Natural killer cell treated with Interleukin-12 subunit alpha and Interleukin-12 subunit beta and Interleukin-15 and Interleukin-18, amount 100 ng/mL, for 72 hours (primary cell): ENCODE results near the gene N4BP2. TPM values are rescaled to one million over a fixed set of nuclear protein-coding genes. Genes with fewer than 3 reads are reported as not detected.
A peak's percentile ranks its signal among the peaks of the same experiment; 100 is the strongest.
"Not testable (repeated sequence)": the region's sequence is repeated elsewhere in the genome, so short reads cannot be mapped to it uniquely, and the experiment has no call there.

ENCODE experiments used
- ATAC-seq, 2 donors: fragments of 150-1000 bp; cut with Tn5 transposase in 1 of 2; sonication (Bioruptor Pico), chemical (Tn5 transposase) in 1 of 2; 2 replicates each; pipeline ENCODE4 v1.10.0; 2021
- DNase-seq: peaks from one replicate; pipeline ENCODE4 v3.0.0; 2022; ENCODE audit warnings: low spot score
- H3K27ac Mint-ChIP-seq, 2 donors: 1 replicate in 1 of 2; 2 replicates in 1 of 2; pipeline ENCODE4 v1.8.0; 2022; ENCODE audit warnings: mixed read lengths in 2 of 2, mild to moderate bottlenecking in 1 of 2, moderate library complexity in 1 of 2
- H3K27me3 Mint-ChIP-seq, 2 donors: 1 replicate in 1 of 2; 2 replicates in 1 of 2; pipeline ENCODE4 v1.8.0; 2022; ENCODE audit warnings: mixed read lengths in 2 of 2
- H3K36me3 Mint-ChIP-seq: one replicate; pipeline ENCODE4 v1.8.0; 2022; ENCODE audit warnings: mixed read lengths
- H3K4me1 Mint-ChIP-seq, 2 donors: 1 replicate in 1 of 2; 2 replicates in 1 of 2; pipeline ENCODE4 v1.8.0; 2022; ENCODE audit warnings: low read depth in 2 of 2, mixed read lengths in 2 of 2, mild to moderate bottlenecking in 1 of 2
- H3K4me3 Mint-ChIP-seq: one replicate; pipeline ENCODE4 v1.8.0; 2022; ENCODE audit warnings: mixed read lengths
- H3K9me3 Mint-ChIP-seq: 2 replicates; pipeline ENCODE4 v1.8.0; 2022; ENCODE audit warnings: mixed read lengths
- total RNA-seq, 2 donors: library from RNA; stranded (reverse); gene quantifications; one replicate each; pipeline ENCODE4 v1.2.3, GENCODE V29; 2022

Gene N4BP2
- total RNA-seq, 2 donors from 2014 or later = 17.6 to 19.4 TPM

DNA sequence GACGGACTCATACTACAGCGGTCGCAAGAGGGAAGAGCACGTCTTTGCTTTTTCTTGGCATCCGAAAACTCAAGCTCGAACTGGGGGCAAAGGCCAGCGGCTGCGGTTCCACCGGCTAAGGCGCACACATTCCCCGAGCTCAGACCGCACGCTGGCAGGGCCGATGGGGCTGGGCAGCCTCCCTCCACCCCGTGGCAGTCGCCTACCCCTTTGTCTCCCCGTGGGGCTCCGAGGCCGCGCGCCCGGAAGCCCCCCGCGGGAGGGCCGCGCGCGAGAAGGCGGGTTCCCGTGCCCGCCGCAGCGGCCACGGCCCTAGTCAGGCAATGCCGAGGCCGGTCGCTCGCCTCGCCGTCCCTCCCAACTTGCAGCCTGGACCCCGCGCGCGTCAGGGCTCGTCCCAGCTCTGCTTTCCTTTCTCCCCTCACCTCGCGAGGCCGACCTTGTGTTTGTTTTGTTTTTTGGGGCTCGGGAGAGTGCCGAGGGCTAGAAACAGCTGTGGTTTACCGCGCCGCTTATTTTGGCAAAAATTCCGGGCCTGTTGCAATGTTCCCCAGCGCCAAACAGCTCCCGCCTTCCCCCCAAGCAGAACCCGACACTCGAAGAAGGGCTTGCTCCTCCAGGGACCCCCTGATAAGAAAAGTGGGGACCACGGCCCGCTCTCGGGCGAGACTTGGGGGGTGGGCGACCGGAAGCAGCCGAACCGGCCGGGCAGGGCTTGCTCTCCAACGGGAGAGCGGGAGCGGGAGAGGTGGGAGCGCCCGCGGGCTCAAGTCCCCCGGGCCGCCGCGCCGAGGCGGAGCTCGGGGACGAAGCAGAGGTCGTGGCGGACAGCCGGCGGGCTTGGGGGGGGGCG, 561 bp upstream of the N4BP2 start:
- Mint-ChIP-seq H3K4me3 (peak overlapping the region; percentile 87), H3K36me3 (no peaks in the 10 kb centered on the region), H3K4me1 (peaks cover 24% of the 10 kb centered on the region in 2 donors), H3K9me3 (no peaks in the 10 kb centered on the region), H3K27me3 (peaks cover 0 to 2% of the 10 kb centered on the region in 2 donors), H3K27ac (peak overlapping the region; percentile 85 to 92)
- ATAC-seq (peak; percentile 64 to 71), DNase-seq (peak; percentile 78)

DNA sequence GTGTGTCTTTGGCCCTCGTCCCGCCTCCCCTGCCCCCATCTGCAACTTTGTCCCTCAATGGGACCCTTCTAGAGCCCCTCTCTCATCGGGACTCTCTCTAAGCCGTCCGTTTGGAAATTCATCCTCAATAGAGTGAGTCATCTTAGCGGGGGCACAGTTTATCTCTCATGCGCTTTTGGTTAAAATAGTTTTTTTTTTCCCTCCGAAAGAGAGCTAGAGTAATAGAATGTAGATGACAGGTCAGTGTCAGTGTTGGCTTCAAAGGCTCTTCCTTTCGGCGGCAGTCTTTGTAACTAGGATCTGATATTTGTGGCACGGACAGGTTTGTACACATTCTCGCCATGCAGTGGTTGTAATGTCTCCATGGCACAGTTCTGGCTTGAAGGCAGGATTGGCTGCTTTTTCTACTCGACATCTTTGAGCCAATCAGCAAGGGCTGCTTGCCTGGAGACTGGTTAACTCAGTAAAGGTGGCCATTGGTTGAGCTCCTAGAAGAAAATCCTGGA, 989 bp downstream of the N4BP2 start:
- DNase-seq (peak; percentile 76), ATAC-seq (peak; percentile 79 to 80)
- Mint-ChIP-seq H3K27ac (peak overlapping the region; percentile 95 to 99), H3K27me3 (peaks cover 0 to 2% of the 10 kb centered on the region in 2 donors), H3K9me3 (no peaks in the 10 kb centered on the region), H3K4me1 (peaks cover 24% of the 10 kb centered on the region in 2 donors), H3K4me3 (peak overlapping the region; percentile 95), H3K36me3 (no peaks in the 10 kb centered on the region)

DNA sequence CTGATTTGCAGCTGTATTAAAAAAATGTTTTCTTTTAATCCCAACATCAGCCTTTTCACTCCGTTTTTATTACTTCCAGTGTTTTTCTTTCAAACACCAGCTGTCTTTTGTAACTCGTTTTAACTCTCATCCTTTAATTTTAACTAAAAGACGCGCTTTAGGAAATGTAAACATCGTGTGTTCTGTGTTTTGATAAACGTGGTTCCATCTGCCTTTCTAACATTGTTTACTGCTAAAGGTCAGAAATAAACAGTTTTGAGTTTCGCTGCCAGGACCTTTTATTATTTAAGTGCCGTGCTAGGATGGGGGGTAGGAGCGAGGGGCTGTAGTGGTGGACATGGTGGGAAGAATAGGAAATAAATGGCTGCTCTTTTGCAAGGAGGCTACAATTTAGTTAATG, 1.5 kb downstream of the N4BP2 start:
- H3K36me3 Mint-ChIP-seq = no peaks in the 10 kb centered on the region
- H3K27me3 Mint-ChIP-seq = no peaks in the 10 kb centered on the region
- peaks cover 24% of the 10 kb centered on the region in 2 donors for H3K4me1 Mint-ChIP-seq
- no peaks in the 10 kb centered on the region for H3K9me3 Mint-ChIP-seq
- H3K27ac Mint-ChIP-seq = peak overlapping the region; percentile 95 to 99
- no peak for DNase-seq
- no peak for ATAC-seq
- peak overlapping the region; percentile 95 for H3K4me3 Mint-ChIP-seq

DNA sequence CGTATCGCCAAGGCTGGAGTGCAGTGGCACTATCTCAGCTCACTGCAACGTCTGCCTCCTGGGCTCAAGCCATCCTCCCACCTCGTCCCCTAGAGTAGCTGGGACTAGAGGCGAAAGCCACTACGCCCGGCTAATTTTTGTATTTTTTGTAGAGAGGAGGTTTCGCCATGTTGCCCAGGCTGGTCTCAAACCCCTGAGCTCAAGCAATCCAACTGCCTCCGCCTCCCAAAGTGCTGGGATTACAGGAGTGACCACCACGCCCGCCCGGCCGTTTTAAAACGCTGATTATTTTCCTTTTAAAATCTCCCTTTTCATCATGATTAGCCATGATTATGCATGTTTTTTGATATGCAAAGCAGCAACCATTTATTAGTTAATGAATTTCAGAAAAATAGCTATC, 2.2 kb downstream of the N4BP2 start:
- DNase-seq = no peak
- Mint-ChIP-seq H3K4me3 (peak overlapping the region; percentile 45), H3K4me1 (peaks cover 24% of the 10 kb centered on the region in 2 donors), H3K27me3 (no peaks in the 10 kb centered on the region), H3K27ac (peak overlapping the region in 1 of 2 donors; percentile 19), H3K9me3 (no peaks in the 10 kb centered on the region), H3K36me3 (no peaks in the 10 kb centered on the region)
- ATAC-seq = no peak

DNA sequence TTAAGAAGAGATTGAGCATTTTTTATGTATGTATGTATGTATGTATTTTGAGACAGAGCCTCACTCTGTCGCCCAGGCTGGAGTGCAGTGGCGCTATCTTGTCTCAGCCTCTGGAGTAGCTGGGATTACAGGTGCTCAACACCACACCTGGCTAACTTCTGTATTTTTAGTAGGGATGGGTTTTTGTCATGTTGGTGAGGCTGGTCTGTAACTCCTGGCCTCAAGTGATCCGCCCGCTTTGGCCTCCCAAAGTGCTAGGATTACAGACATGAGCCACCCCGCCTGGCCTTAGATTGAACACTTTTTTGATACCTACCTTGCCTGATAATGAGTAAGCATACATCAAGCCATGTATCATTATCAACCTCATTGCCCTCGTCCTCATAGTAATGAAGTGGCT, 2.7 kb downstream of the N4BP2 start:
- Mint-ChIP-seq H3K4me3 (peak overlapping the region; percentile 45), H3K27me3 (no peaks in the 10 kb centered on the region), H3K36me3 (no peaks in the 10 kb centered on the region), H3K9me3 (no peaks in the 10 kb centered on the region), H3K27ac (peak overlapping the region in 1 of 2 donors; percentile 19), H3K4me1 (peaks cover 24% of the 10 kb centered on the region in 2 donors)
- no peak for ATAC-seq
- DNase-seq = no peak

DNA sequence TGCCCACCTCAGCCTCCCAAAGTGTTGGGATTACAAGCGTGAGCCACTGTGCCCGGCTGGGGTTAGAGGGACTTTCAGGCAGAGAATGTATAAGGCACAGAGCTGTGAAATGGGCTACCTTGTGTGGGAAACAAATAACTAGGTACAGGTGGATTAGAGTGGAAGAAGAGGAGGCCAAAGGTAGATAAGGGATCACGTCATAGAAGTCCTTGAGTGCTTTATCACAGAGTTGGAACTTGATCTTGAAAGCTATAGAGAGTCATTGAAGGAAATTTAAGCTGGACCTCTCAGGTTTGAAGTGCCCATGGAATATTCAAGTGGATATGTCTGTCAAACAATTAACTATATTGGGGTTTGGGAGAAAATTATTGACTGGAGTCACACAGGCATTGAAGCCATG, 8.4 kb downstream of the N4BP2 start:
- no peak for ATAC-seq
- no peak for DNase-seq
- Mint-ChIP-seq H3K4me3 (no peak overlapping the region), H3K9me3 (no peaks in the 10 kb centered on the region), H3K27ac (peak overlapping the region in 1 of 2 donors; percentile 1), H3K4me1 (peaks cover 14 to 19% of the 10 kb centered on the region in 2 donors), H3K36me3 (no peaks in the 10 kb centered on the region), H3K27me3 (no peaks in the 10 kb centered on the region)

DNA sequence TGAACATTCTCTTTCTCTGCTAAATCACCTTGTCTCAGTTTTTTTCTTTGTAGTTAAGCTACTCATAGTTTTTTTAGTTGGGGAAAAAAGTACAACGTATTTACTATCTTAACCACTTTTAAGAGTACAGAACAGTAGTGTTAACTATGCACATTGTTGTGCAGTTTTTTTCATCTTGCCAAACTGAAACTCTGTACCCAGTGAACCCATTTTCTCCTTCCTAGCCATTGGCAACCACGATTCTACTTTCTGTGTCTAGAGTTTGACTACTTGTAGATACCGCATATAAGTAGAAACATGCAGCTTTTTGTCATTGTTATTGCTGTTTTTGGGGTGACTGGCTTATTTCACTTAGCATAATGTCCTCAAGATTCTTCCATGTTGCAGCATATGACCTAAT, 10.0 kb downstream of the N4BP2 start:
- Mint-ChIP-seq H3K4me1 (peaks cover 18 to 24% of the 10 kb centered on the region in 2 donors), H3K36me3 (no peaks in the 10 kb centered on the region), H3K4me3 (no peak overlapping the region), H3K27me3 (no peaks in the 10 kb centered on the region), H3K27ac (no peak overlapping the region), H3K9me3 (no peaks in the 10 kb centered on the region)
- ATAC-seq (no peak), DNase-seq (no peak)

DNA sequence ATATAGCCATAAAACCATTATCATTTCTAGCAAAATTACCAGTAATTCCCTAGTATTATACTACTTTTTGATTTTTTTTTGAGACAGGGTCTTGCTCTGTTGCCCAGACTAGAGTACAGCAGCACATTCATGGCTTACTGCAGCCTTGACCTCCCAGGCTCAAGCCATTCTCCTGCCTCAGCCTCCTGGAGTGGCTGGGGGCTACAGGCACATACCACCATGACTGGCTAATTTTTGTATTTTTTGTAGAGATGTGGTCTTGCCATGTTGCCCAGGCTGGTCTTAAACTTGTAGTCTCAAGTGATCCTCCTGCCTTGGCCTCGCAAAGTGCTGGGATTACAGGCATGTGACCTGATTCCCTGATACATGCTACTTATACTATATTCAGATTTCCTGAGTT, 13.7 kb downstream of the N4BP2 start:
- H3K4me3 Mint-ChIP-seq = no peak overlapping the region
- H3K36me3 Mint-ChIP-seq = no peaks in the 10 kb centered on the region
- no peak overlapping the region for H3K27ac Mint-ChIP-seq
- H3K27me3 Mint-ChIP-seq = no peaks in the 10 kb centered on the region
- DNase-seq = no peak
- no peaks in the 10 kb centered on the region for H3K9me3 Mint-ChIP-seq
- H3K4me1 Mint-ChIP-seq = peaks cover 12 to 16% of the 10 kb centered on the region in 2 donors
- ATAC-seq = no peak

DNA sequence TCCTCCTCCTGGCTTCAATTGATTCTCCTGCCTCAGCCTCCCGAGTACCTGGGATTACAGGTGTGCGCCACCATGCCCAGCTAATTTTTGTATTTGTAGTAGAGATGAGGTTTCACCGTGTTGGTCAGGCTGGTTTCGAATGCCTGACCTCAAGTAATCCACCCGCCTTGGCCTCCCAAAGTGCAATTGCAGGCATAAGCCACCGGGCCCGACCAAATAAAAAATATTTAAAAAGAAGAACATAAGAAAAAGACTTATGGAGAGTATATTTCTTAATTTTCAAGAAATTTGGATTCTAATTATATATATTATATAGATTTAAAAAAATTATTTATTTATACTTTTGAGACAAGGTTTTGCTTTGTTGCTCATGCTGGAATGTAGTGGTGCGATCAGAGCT, 29.8 kb downstream of the N4BP2 start:
- ATAC-seq (no peak), DNase-seq (no peak)
- Mint-ChIP-seq H3K27me3 (no peaks in the 10 kb centered on the region), H3K4me1 (peaks cover 0 to 3% of the 10 kb centered on the region in 2 donors), H3K4me3 (no peak overlapping the region), H3K27ac (no peak overlapping the region), H3K9me3 (no peaks in the 10 kb centered on the region), H3K36me3 (no peaks in the 10 kb centered on the region)

DNA sequence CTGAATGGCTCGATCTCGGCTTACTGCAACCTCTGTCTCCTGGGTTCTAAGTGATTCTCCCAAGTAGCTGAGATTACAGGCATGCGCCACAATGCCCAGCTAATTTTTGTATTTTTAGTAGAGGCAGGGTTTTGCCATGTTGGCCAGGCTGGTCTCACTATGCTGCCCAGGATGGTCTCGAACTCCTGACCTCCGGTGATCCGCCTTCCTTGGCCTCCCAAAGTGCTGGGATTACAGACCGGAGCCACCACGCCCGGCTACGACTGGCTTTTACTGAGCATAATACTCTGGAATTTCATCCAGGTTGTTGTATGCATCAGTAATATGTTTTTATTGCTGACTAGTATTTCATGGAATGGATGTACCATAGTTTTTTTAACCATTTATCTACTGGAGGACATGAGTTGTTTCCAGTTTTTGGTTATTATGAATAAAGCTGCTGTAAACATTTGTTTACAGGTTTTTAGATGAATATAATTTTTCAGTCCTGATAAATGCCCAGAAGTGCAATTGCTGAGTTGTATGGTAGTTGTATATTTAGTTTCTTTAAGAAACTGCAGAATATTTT, 31.2 kb downstream of the N4BP2 start:
- H3K27me3 Mint-ChIP-seq = no peaks in the 10 kb centered on the region
- no peaks in the 10 kb centered on the region for H3K9me3 Mint-ChIP-seq
- no peak overlapping the region for H3K4me3 Mint-ChIP-seq
- no peak overlapping the region for H3K27ac Mint-ChIP-seq
- H3K36me3 Mint-ChIP-seq = no peaks in the 10 kb centered on the region
- peaks cover 0 to 3% of the 10 kb centered on the region in 2 donors for H3K4me1 Mint-ChIP-seq
- no peak for ATAC-seq
- DNase-seq = no peak

DNA sequence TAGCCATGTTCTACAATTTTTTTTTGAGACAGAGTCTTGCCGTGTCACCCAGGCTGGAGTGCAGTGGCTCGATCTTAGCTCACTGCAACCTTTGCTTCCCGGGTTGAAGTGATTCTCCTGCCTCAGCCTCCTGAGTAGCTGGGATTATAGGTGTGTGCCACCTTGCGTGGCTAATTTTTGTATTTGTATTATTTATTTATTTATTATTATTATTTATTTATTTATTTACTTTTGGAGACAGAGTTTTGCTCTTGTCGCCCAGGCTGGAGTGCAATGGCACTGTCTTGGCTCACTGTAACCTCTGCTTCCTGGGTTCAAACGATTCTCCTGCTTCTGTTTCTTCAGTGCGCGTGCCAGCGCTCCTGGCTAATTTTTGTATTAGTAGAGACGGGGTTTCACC, 36.8 kb downstream of the N4BP2 start:
- H3K27me3 Mint-ChIP-seq, H3K4me1 Mint-ChIP-seq, H3K9me3 Mint-ChIP-seq, ATAC-seq, H3K4me3 Mint-ChIP-seq, DNase-seq, H3K27ac Mint-ChIP-seq, H3K36me3 Mint-ChIP-seq: not testable (repeated sequence)

DNA sequence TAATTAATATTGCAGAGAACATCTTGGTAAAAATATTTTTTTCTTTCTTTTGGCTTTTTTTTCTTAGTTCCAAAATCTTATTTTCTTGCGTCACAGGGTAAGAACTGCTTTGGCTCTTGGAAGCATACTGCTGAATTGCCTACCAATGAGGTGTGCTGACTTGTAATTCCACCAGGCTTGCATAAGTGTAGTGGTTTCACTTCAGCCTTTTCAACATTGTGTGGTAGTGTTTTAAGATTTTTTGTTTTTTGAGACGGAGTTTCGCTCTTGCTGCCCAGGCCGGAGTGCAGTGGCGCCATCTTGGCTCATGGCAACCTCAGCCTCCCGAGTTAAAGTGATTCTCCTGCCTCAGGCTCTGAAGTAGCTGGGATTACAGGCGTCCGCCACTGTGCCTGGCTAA, 42.4 kb downstream of the N4BP2 start:
- peaks cover 0 to 5% of the 10 kb centered on the region in 2 donors for H3K4me1 Mint-ChIP-seq
- no peak for DNase-seq
- no peak for ATAC-seq
- H3K9me3 Mint-ChIP-seq = no peaks in the 10 kb centered on the region
- no peaks in the 10 kb centered on the region for H3K36me3 Mint-ChIP-seq
- no peak overlapping the region for H3K4me3 Mint-ChIP-seq
- no peak overlapping the region for H3K27ac Mint-ChIP-seq
- H3K27me3 Mint-ChIP-seq = no peaks in the 10 kb centered on the region

DNA sequence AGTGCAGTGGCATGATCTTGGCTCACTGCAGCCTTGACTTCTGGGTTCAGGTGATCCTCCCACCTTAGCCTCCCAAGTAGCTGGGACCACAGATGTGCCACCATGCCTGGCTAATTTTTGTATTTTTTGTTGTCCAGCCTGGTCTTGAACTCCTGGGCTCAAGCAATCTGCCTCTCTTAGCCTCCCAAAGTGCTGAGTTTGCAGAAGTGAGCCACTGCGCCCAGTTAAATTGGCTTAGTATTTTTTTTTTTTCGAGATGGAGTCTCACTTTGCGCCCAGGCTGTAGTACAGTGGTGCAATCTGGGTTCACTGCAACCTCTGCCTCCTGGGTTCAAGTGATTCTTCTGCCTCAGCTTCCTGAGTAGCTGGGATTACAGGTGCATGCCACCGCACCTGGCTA, 50.5 kb downstream of the N4BP2 start:
- ATAC-seq, H3K4me1 Mint-ChIP-seq, H3K27ac Mint-ChIP-seq, H3K4me3 Mint-ChIP-seq, H3K9me3 Mint-ChIP-seq, H3K36me3 Mint-ChIP-seq, DNase-seq, H3K27me3 Mint-ChIP-seq: not testable (repeated sequence)

DNA sequence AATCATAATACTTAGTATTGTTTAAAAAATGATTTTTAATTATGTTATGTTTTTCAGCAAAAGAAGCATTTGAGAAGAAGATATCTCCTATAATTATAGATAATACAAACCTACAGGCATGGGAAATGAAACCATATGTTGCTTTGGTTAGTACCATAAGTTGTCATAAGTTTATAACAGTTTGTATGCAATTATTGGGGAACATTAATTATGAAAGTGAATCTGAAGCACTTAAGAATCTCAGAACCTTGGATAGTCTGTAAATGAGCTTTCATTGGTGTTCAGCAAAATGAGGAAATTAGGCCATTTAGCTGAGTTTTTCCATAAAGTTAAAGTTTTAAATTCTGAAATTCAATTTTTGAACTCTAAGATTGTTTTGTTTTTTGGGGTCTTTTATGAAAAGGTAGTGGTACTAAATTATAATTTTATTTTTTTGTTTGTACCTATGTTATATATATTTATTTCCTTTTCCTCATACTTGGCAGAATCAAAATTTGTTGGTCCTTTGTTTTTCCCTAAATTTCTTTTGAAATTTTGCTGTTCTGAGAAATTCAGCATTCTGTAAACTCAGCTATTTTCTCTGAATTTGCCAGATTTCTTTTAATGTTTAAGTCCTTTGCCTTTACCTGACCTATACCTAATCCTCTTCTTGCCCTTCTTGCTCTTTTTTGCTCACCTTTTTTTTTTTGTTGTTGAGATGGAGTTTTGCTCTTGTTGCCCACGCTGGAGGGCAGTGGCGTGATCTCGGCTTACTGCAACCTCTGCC, 55.6 kb downstream of the N4BP2 start:
- no peaks in the 10 kb centered on the region for H3K27me3 Mint-ChIP-seq
- no peak overlapping the region for H3K27ac Mint-ChIP-seq
- H3K4me1 Mint-ChIP-seq = no peaks in the 10 kb centered on the region
- DNase-seq = no peak
- no peak for ATAC-seq
- no peaks in the 10 kb centered on the region for H3K36me3 Mint-ChIP-seq
- no peaks in the 10 kb centered on the region for H3K9me3 Mint-ChIP-seq
- H3K4me3 Mint-ChIP-seq = no peak overlapping the region
